ENCODE measurements around the gene DHRS4.
A peak's percentile ranks its signal among the peaks of the same experiment; 100 is the strongest.

DHRS4 gene

GRCh38 chr14:23922545-23922944 is 31.0 kb upstream of the DHRS4 start:
- CTCF ChIA-PET, result interaction anchor here (0.8 to 3.3 kb wide), 6 partner anchors 8 to 290 kb away, joined by 3 to 20 read pairs (median 3); no protein-coding TSS in a partner anchor
- POLR2A ChIA-PET, result no interaction called here
- no peak overlapping the region for H3K4me3 ChIP-seq (ENCODE audit: low read depth, low read length)
- no peak for DNase-seq (ENCODE audit: low read depth, low spot score)
- no peak for TF ChIP-seq CTCF (IDR thresholded peaks at IDR 0.05; ENCODE audit: insufficient read depth, low read length, missing control alignments)

GRCh38 chr14:23925523-23926075 is 28.0 kb upstream of the DHRS4 start:
- TF ChIP-seq CTCF (IDR thresholded peaks at IDR 0.05; ENCODE audit: insufficient read depth, low read length, missing control alignments), result no peak
- DNase-seq (ENCODE audit: low read depth, low spot score), result no peak
- CTCF ChIA-PET, result no interaction called here
- POLR2A ChIA-PET, result no interaction called here
- no peak overlapping the region for H3K4me3 ChIP-seq (ENCODE audit: low read depth, low read length)

GRCh38 chr14:23926543-23926942 is 27.0 kb upstream of the DHRS4 start:
- CTCF ChIA-PET, result interaction anchor here (2.0 to 2.3 kb wide), 2 partner anchors 16 to 199 kb away, joined by 7 read pairs; no protein-coding TSS in a partner anchor
- DNase-seq (ENCODE audit: low read depth, low spot score), result no peak
- POLR2A ChIA-PET, result no interaction called here
- TF ChIP-seq CTCF (IDR thresholded peaks at IDR 0.05; ENCODE audit: insufficient read depth, low read length, missing control alignments), result no peak
- H3K4me3 ChIP-seq (ENCODE audit: low read depth, low read length), result no peak overlapping the region

GRCh38 chr14:23929136-23929535 is 24.4 kb upstream of the DHRS4 start:
- no peak overlapping the region for H3K4me3 ChIP-seq (ENCODE audit: low read depth, low read length)
- DNase-seq (ENCODE audit: low read depth, low spot score), result no peak
- ChIA-PET POLR2A (no interaction called here), CTCF (interaction anchor here (0.9 to 7.3 kb wide), 9 partner anchors 10 to 340 kb away, joined by 3 to 108 read pairs (median 10); no protein-coding TSS in a partner anchor)
- TF ChIP-seq CTCF (IDR thresholded peaks at IDR 0.05; ENCODE audit: insufficient read depth, low read length, missing control alignments), result no peak

GRCh38 chr14:23929822-23930294 is 23.7 kb upstream of the DHRS4 start:
- H3K4me3 ChIP-seq (ENCODE audit: low read depth, low read length), result no peak overlapping the region
- ChIA-PET CTCF (interaction anchor here (0.8 to 7.3 kb wide), 19 partner anchors 7 to 341 kb away, joined by 3 to 108 read pairs (median 5); partner anchors contain the start of gene DHRS2), POLR2A (no interaction called here)
- peak; percentile 87 for TF ChIP-seq CTCF (IDR thresholded peaks at IDR 0.05; ENCODE audit: insufficient read depth, low read length, missing control alignments)
- DNase-seq (ENCODE audit: low read depth, low spot score), result no peak

- ChIA-PET POLR2A (no interaction called here), CTCF (interaction anchor here (0.7 to 7.3 kb wide), 19 partner anchors 8 to 342 kb away, joined by 3 to 108 read pairs (median 4); partner anchors contain the start of gene DHRS2)
- DNase-seq (ENCODE audit: low read depth, low spot score), result no peak
- no peak overlapping the region for H3K4me3 ChIP-seq (ENCODE audit: low read depth, low read length)
- TF ChIP-seq CTCF (IDR thresholded peaks at IDR 0.05; ENCODE audit: insufficient read depth, low read length, missing control alignments), result no peak
These were observed 22.8 kb upstream of the DHRS4 start for GRCh38 chr14:23930742-23931141.
